ENCODE results near the gene S100A6.

The S100A6 gene

DNA sequence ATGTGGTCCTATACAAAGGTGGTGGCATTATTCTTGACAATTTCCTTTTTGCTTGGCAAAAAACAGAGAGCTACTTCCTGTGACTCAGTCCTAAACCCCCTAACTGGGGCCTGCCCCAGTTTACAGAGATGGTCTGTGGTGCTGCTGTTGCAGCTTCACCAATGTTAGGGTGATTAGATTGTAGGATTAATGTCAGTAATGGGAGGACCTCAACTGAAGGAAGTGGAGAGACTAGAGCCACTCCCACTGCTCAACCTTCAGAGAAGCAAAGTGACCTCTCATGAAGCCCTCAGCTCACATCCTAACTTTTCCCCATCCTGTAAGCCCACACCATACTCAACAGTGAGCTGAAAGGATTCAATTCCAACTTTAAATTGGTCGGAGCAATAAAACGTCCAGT is 3.6 kb downstream of the S100A6 start:
- no peak for DNase-seq
- Histone ChIP-seq H3K9ac (ENCODE audit: low read length) (no peak overlapping the region), H4K8ac (ENCODE audit: low read depth, low read length) (no peak overlapping the region)

DNA sequence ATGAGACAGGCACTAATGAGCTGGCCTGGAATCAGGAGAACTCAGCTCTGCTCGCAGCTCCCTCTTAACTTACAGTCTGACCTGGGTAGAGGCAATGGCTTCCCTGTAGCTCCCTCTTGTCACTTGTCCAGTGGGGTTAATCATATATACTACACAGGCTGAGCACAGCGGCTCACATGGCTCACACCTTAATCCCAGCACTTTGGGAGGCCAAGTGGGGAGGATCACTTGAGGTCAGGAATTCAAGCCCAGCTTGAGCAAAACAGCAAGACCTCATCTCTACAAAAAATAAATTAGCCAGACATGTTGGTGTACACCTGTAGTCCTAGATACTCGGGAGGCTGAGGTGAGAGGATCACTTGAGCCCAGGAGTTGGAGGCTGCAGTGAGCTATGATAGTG is 4.2 kb downstream of the S100A6 start:
- H4K8ac ChIP-seq (ENCODE audit: low read depth, low read length) = no peak overlapping the region

More for the DNA sequence above, 3.6 kb downstream of the S100A6 start:
- Histone ChIP-seq H2AFZ (ENCODE audit: insufficient read depth, low read length, poor library complexity) (no peak overlapping the region), H2BK12ac (ENCODE audit: low read length) (peak overlapping the region; percentile 63), H3K4ac (ENCODE audit: low read depth, low read length) (no peak overlapping the region), H2BK120ac (ENCODE audit: insufficient read depth, low read length, poor library complexity) (no peak overlapping the region), H3K4me1 (ENCODE audit: control insufficient read depth in 1 of 2, insufficient read depth in 2 of 2, low read length in 2 of 2) (peaks cover 26 to 33% of the 10 kb centered on the region in 2 experiments), H4K12ac (ENCODE audit: low read depth, low read length) (no peak overlapping the region), H4K91ac (ENCODE audit: low read depth, low read length) (peak overlapping the region; percentile 54), H3K4me2 (ENCODE audit: low read length) (no peak overlapping the region), H2AK5ac (ENCODE audit: low read length) (peak overlapping the region; percentile 75), H2BK5ac (ENCODE audit: low read depth, low read length, poor library complexity) (no peak overlapping the region), H3K4me3 (ENCODE audit: low read depth, low read length) (no peak overlapping the region), H3K9me3 (ENCODE audit: insufficient read depth, low read depth, low read length) (no peaks in the 10 kb centered on the region), H3K79me2 (ENCODE audit: control insufficient read depth, insufficient read depth, low read length, poor library complexity) (no peaks in the 10 kb centered on the region), H3K14ac (ENCODE audit: low read length) (no peak overlapping the region), H3K27me3 (ENCODE audit: insufficient read depth, low read length) (no peaks in the 10 kb centered on the region), H3K36me3 (ENCODE audit: control insufficient read depth in 1 of 2, insufficient read depth in 2 of 2, low read length in 2 of 2) (no peaks in the 10 kb centered on the region), H3K27ac (ENCODE audit: low read depth, low read length) (no peak overlapping the region), H3K79me1 (ENCODE audit: low read length) (peaks cover 30% of the 10 kb centered on the region), H3K18ac (ENCODE audit: low read length) (no peak overlapping the region), H3K23ac (ENCODE audit: low read length) (no peak overlapping the region)
- no CpG with 5 or more reads among the region's 2 CpGs for WGBS (ENCODE audit: extremely low coverage, insufficient coverage, insufficient read length)

DNA sequence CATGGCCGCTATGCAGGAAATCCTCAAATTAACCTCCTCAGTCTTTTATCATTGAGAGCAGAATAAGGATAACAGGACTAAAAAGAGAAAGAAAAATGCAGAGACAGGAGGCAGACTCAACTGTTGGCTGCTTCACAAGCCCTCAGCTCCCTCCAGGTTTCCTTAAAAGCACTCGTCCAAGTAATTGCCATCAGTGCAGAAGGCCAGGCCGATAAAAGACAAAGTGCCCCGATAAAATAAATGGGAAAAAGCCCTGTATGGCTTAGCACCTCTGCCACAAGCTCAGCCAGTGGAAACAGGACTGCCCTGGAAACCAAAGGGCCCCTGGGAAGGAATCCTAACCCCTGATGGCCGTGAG is 8.1 kb downstream of the S100A6 start:
- H3K36me3 ChIP-seq (ENCODE audit: control insufficient read depth in 1 of 2, insufficient read depth in 2 of 2, low read length in 2 of 2) = no peaks in the 10 kb centered on the region
- no peak overlapping the region for H3K14ac ChIP-seq (ENCODE audit: low read length)
- no peaks in the 10 kb centered on the region for H3K9me3 ChIP-seq (ENCODE audit: insufficient read depth, low read depth, low read length)
- H3K79me1 ChIP-seq (ENCODE audit: low read length) = peaks cover 8% of the 10 kb centered on the region
- DNase-seq = no peak
- no CpG with 5 or more reads among the region's 5 CpGs for WGBS (ENCODE audit: extremely low coverage, insufficient coverage, insufficient read length)
- H2BK12ac ChIP-seq (ENCODE audit: low read length) = no peak overlapping the region
- no peak overlapping the region for H3K18ac ChIP-seq (ENCODE audit: low read length)
- no peak overlapping the region for H2AFZ ChIP-seq (ENCODE audit: insufficient read depth, low read length, poor library complexity)
- H3K9ac ChIP-seq (ENCODE audit: low read length) = no peak overlapping the region
- no peak overlapping the region for H4K12ac ChIP-seq (ENCODE audit: low read depth, low read length)
- H3K4ac ChIP-seq (ENCODE audit: low read depth, low read length) = no peak overlapping the region
- no peak overlapping the region for H3K4me2 ChIP-seq (ENCODE audit: low read length)
- no peak overlapping the region for H3K23ac ChIP-seq (ENCODE audit: low read length)
- no peak overlapping the region for H3K27ac ChIP-seq (ENCODE audit: low read depth, low read length)
- H2AK5ac ChIP-seq (ENCODE audit: low read length) = no peak overlapping the region
- H3K79me2 ChIP-seq (ENCODE audit: control insufficient read depth, insufficient read depth, low read length, poor library complexity) = no peaks in the 10 kb centered on the region
- no peak overlapping the region for H3K4me3 ChIP-seq (ENCODE audit: low read depth, low read length)
- H3K4me1 ChIP-seq (ENCODE audit: control insufficient read depth in 1 of 2, insufficient read depth in 2 of 2, low read length in 2 of 2) = peaks cover 20 to 21% of the 10 kb centered on the region in 2 experiments
- no peaks in the 10 kb centered on the region for H3K27me3 ChIP-seq (ENCODE audit: insufficient read depth, low read length)
- peak overlapping the region; percentile 16 for H4K91ac ChIP-seq (ENCODE audit: low read depth, low read length)
- H4K8ac ChIP-seq (ENCODE audit: low read depth, low read length) = no peak overlapping the region
- no peak overlapping the region for H2BK5ac ChIP-seq (ENCODE audit: low read depth, low read length, poor library complexity)
- no peak overlapping the region for H2BK120ac ChIP-seq (ENCODE audit: insufficient read depth, low read length, poor library complexity)

More for the DNA sequence above, 4.2 kb downstream of the S100A6 start:
- H3K23ac ChIP-seq (ENCODE audit: low read length) = no peak overlapping the region
- H3K27me3 ChIP-seq (ENCODE audit: insufficient read depth, low read length) = no peaks in the 10 kb centered on the region
- H2AK5ac ChIP-seq (ENCODE audit: low read length) = no peak overlapping the region
- no peak overlapping the region for H3K4ac ChIP-seq (ENCODE audit: low read depth, low read length)
- no peak overlapping the region for H3K18ac ChIP-seq (ENCODE audit: low read length)
- no peaks in the 10 kb centered on the region for H3K79me2 ChIP-seq (ENCODE audit: control insufficient read depth, insufficient read depth, low read length, poor library complexity)
- H3K9me3 ChIP-seq (ENCODE audit: insufficient read depth, low read depth, low read length) = no peaks in the 10 kb centered on the region
- WGBS (ENCODE audit: extremely low coverage, insufficient coverage, insufficient read length) = no CpG with 5 or more reads among the region's 3 CpGs
- DNase-seq = no peak
- peaks cover 30 to 38% of the 10 kb centered on the region in 2 experiments for H3K4me1 ChIP-seq (ENCODE audit: control insufficient read depth in 1 of 2, insufficient read depth in 2 of 2, low read length in 2 of 2)
- no peak overlapping the region for H4K12ac ChIP-seq (ENCODE audit: low read depth, low read length)
- peaks cover 30% of the 10 kb centered on the region for H3K79me1 ChIP-seq (ENCODE audit: low read length)
- no peak overlapping the region for H3K4me2 ChIP-seq (ENCODE audit: low read length)
- no peaks in the 10 kb centered on the region for H3K36me3 ChIP-seq (ENCODE audit: control insufficient read depth in 1 of 2, insufficient read depth in 2 of 2, low read length in 2 of 2)
- H3K14ac ChIP-seq (ENCODE audit: low read length) = peak overlapping the region; percentile 24
- H4K91ac ChIP-seq (ENCODE audit: low read depth, low read length) = no peak overlapping the region
- H2BK12ac ChIP-seq (ENCODE audit: low read length) = peak overlapping the region; percentile 41
- no peak overlapping the region for H3K27ac ChIP-seq (ENCODE audit: low read depth, low read length)
- H2AFZ ChIP-seq (ENCODE audit: insufficient read depth, low read length, poor library complexity) = no peak overlapping the region
- peak overlapping the region; percentile 46 for H2BK120ac ChIP-seq (ENCODE audit: insufficient read depth, low read length, poor library complexity)
- H3K4me3 ChIP-seq (ENCODE audit: low read depth, low read length) = no peak overlapping the region
- no peak overlapping the region for H2BK5ac ChIP-seq (ENCODE audit: low read depth, low read length, poor library complexity)
- H3K9ac ChIP-seq (ENCODE audit: low read length) = no peak overlapping the region

DNA sequence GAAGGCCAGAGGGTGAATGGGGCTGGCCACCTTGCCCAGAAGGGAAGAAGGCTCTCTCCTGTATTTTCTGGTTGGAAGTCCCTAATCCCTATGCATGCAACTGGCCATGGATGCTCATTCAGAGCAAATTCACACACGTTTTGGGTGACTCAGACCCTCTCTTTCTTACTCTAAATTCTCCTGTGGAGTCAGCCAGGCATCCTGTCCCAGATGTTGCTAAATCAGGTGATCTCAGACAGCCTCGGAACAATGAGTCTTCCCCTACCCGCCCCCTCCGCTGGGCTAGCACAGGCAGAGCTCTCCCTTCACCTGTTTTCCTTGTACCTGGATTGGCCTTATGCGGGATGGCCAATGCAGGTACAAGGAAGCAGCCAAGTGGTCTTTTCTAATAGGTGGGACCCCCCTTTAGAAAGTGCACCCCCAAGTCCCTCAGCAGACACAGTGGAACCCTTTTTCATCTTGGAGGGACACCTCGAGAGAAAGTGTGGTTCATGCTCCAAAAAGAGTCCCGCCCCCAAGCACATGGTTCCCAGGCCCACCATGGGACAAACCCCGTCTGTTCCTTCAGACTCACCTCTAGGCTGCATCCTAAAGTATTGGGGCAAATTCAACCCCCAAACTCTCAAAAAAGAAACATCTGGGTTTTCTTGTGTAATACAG is 8.6 kb downstream of the S100A6 start:
- no peak overlapping the region for H4K8ac ChIP-seq (ENCODE audit: low read depth, low read length)
- peaks cover 7% of the 10 kb centered on the region for H3K79me1 ChIP-seq (ENCODE audit: low read length)
- no peak overlapping the region for H2AFZ ChIP-seq (ENCODE audit: insufficient read depth, low read length, poor library complexity)
- peak; percentile 73 to 77 for DNase-seq
- H4K12ac ChIP-seq (ENCODE audit: low read depth, low read length) = no peak overlapping the region
- H3K4me2 ChIP-seq (ENCODE audit: low read length) = no peak overlapping the region
- peak overlapping the region; percentile 42 for H2BK12ac ChIP-seq (ENCODE audit: low read length)
- no peak overlapping the region for H2AK5ac ChIP-seq (ENCODE audit: low read length)
- H3K18ac ChIP-seq (ENCODE audit: low read length) = no peak overlapping the region
- H4K91ac ChIP-seq (ENCODE audit: low read depth, low read length) = peak overlapping the region; percentile 15
- no peaks in the 10 kb centered on the region for H3K36me3 ChIP-seq (ENCODE audit: control insufficient read depth in 1 of 2, insufficient read depth in 2 of 2, low read length in 2 of 2)
- H3K27ac ChIP-seq (ENCODE audit: low read depth, low read length) = no peak overlapping the region
- peaks cover 19 to 20% of the 10 kb centered on the region in 2 experiments for H3K4me1 ChIP-seq (ENCODE audit: control insufficient read depth in 1 of 2, insufficient read depth in 2 of 2, low read length in 2 of 2)
- no peaks in the 10 kb centered on the region for H3K9me3 ChIP-seq (ENCODE audit: insufficient read depth, low read depth, low read length)
- H3K9ac ChIP-seq (ENCODE audit: low read length) = no peak overlapping the region
- no peaks in the 10 kb centered on the region for H3K79me2 ChIP-seq (ENCODE audit: control insufficient read depth, insufficient read depth, low read length, poor library complexity)
- no peaks in the 10 kb centered on the region for H3K27me3 ChIP-seq (ENCODE audit: insufficient read depth, low read length)
- H2BK5ac ChIP-seq (ENCODE audit: low read depth, low read length, poor library complexity) = peak overlapping the region; percentile 24
- H3K23ac ChIP-seq (ENCODE audit: low read length) = peak overlapping the region; percentile 10
- no CpG with 5 or more reads among the region's 8 CpGs for WGBS (ENCODE audit: extremely low coverage, insufficient coverage, insufficient read length)
- no peak overlapping the region for H3K4me3 ChIP-seq (ENCODE audit: low read depth, low read length)
- H2BK120ac ChIP-seq (ENCODE audit: insufficient read depth, low read length, poor library complexity) = peak overlapping the region; percentile 36
- no peak overlapping the region for H3K4ac ChIP-seq (ENCODE audit: low read depth, low read length)
- H3K14ac ChIP-seq (ENCODE audit: low read length) = peak overlapping the region; percentile 20
